Globus pallidus (tissue), 1 donor: ENCODE results near the gene AFF3.

Source experiments
- DNase-seq: peaks from one replicate; pipeline ENCODE4 v3.0.0-alpha.2; 2015; ENCODE audit warnings: low spot score

Gene AFF3

GRCh38 chr2:99883358-99883757, 259.0 kb downstream of the AFF3 start:
- DNase-seq, result no peak

GRCh38 chr2:99881901-99882591, 260.3 kb downstream of the AFF3 start:
- no peak for DNase-seq

GRCh38 chr2:99880964-99881294, 261.5 kb downstream of the AFF3 start:
- no peak for DNase-seq

- no peak for DNase-seq
Measured at GRCh38 chr2:99880148-99880963, 262.0 kb downstream of the AFF3 start.

GRCh38 chr2:99879481-99879880, 262.9 kb downstream of the AFF3 start:
- no peak for DNase-seq

- DNase-seq, result no peak
Measured at GRCh38 chr2:99878581-99879350, 263.6 kb downstream of the AFF3 start.

GRCh38 chr2:99877963-99878362, 264.4 kb downstream of the AFF3 start:
- DNase-seq, result no peak

GRCh38 chr2:99876956-99877355, 265.4 kb downstream of the AFF3 start:
- no peak for DNase-seq

- DNase-seq, result no peak
Measured at GRCh38 chr2:99875627-99876201, 266.7 kb downstream of the AFF3 start.

GRCh38 chr2:99868260-99868659, 274.1 kb downstream of the AFF3 start:
- no peak for DNase-seq

- DNase-seq, result no peak
Measured at GRCh38 chr2:99867770-99868169, 274.6 kb downstream of the AFF3 start.

GRCh38 chr2:99865818-99866676, 276.3 kb downstream of the AFF3 start:
- DNase-seq, result no peak

GRCh38 chr2:99864561-99865553, 277.5 kb downstream of the AFF3 start:
- DNase-seq, result peak; percentile 33

GRCh38 chr2:99863903-99864270, 278.5 kb downstream of the AFF3 start:
- DNase-seq, result no peak

GRCh38 chr2:99863236-99863902, 279.0 kb downstream of the AFF3 start:
- DNase-seq, result no peak

GRCh38 chr2:99862566-99862965, 279.8 kb downstream of the AFF3 start:
- DNase-seq, result no peak

- no peak for DNase-seq
Measured at GRCh38 chr2:99861376-99861760, 281.0 kb downstream of the AFF3 start.

- no peak for DNase-seq
Measured at GRCh38 chr2:99860720-99861375, 281.5 kb downstream of the AFF3 start.

- DNase-seq, result no peak
Measured at GRCh38 chr2:99858951-99859596, 283.3 kb downstream of the AFF3 start.
